ENCODE data around the gene REEP6. TPM values are rescaled to one million over a fixed set of nuclear protein-coding genes. Genes with fewer than 3 reads are reported as not detected.

REEP6 gene
- total and polyA plus RNA-seq, 4 donors = 2.5 to 7.6 (median 4.9) TPM

- ATAC-seq (ENCODE audit: insufficient read depth, low FRiP score) (no peak), DNase-seq (no peak)
- WGBS, 2 donors = 64 to 72% methylated on average over 17 of the region's 17 CpGs
- no peak overlapping the region for H3K4me3 ChIP-seq
- no peak overlapping the region for H3K9ac ChIP-seq (ENCODE audit: insufficient read depth in 1 of 2, low read length in 2 of 2)
- TF ChIP-seq, protein P1, sequence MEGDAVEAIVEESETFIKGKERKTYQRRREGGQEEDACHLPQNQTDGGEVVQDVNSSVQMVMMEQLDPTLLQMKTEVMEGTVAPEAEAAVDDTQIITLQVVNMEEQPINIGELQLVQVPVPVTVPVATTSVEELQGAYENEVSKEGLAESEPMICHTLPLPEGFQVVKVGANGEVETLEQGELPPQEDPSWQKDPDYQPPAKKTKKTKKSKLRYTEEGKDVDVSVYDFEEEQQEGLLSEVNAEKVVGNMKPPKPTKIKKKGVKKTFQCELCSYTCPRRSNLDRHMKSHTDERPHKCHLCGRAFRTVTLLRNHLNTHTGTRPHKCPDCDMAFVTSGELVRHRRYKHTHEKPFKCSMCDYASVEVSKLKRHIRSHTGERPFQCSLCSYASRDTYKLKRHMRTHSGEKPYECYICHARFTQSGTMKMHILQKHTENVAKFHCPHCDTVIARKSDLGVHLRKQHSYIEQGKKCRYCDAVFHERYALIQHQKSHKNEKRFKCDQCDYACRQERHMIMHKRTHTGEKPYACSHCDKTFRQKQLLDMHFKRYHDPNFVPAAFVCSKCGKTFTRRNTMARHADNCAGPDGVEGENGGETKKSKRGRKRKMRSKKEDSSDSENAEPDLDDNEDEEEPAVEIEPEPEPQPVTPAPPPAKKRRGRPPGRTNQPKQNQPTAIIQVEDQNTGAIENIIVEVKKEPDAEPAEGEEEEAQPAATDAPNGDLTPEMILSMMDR (IDR thresholded peaks at IDR 0.05; ENCODE audit: control extremely low read depth, extremely low read depth) = no peak
- peaks cover 13 to 32% (median 27%) of the 10 kb centered on the region in 3 donors for H3K27me3 ChIP-seq (ENCODE audit: control insufficient read depth in 3 of 3, insufficient read depth in 3 of 3, low read length in 2 of 3)
- no peak overlapping the region for H3K27ac ChIP-seq (ENCODE audit: low read depth in 1 of 2, low read length in 1 of 2)
- H3K4me1 ChIP-seq (ENCODE audit: control insufficient read depth in 5 of 5, insufficient read depth in 5 of 5, low read length in 5 of 5) = peaks cover 0 to 10% (median 3%) of the 10 kb centered on the region in 5 donors
- no peaks in the 10 kb centered on the region for H3K36me3 ChIP-seq (ENCODE audit: control insufficient read depth in 4 of 4, insufficient read depth in 4 of 4, low read length in 4 of 4)
- H3K9me3 ChIP-seq (ENCODE audit: control insufficient read depth in 4 of 4, insufficient read depth in 3 of 4, low read length in 3 of 4) = peaks cover 0 to 16% (median 0%) of the 10 kb centered on the region in 4 donors
These were observed 34.0 kb downstream of the REEP6 start for GRCh38 chr19:1524972-1525325.

GRCh38 chr19:1525343-1525742 lies 34.4 kb downstream of the REEP6 start:
- peaks cover 0 to 16% (median 0%) of the 10 kb centered on the region in 4 donors for H3K9me3 ChIP-seq (ENCODE audit: control insufficient read depth in 4 of 4, insufficient read depth in 3 of 4, low read length in 3 of 4)
- TF ChIP-seq, protein P1 (IDR thresholded peaks at IDR 0.05; ENCODE audit: control extremely low read depth, extremely low read depth) = no peak
- peaks cover 13 to 32% (median 30%) of the 10 kb centered on the region in 3 donors for H3K27me3 ChIP-seq (ENCODE audit: control insufficient read depth in 3 of 3, insufficient read depth in 3 of 3, low read length in 2 of 3)
- DNase-seq (no peak), ATAC-seq (ENCODE audit: insufficient read depth, low FRiP score) (no peak)
- no peak overlapping the region for H3K4me3 ChIP-seq
- no peaks in the 10 kb centered on the region for H3K36me3 ChIP-seq (ENCODE audit: control insufficient read depth in 4 of 4, insufficient read depth in 4 of 4, low read length in 4 of 4)
- no peak overlapping the region for H3K27ac ChIP-seq (ENCODE audit: low read depth in 1 of 2, low read length in 1 of 2)
- H3K4me1 ChIP-seq (ENCODE audit: control insufficient read depth in 5 of 5, insufficient read depth in 5 of 5, low read length in 5 of 5) = peaks cover 0 to 10% (median 3%) of the 10 kb centered on the region in 5 donors
- no peak overlapping the region for H3K9ac ChIP-seq (ENCODE audit: insufficient read depth in 1 of 2, low read length in 2 of 2)
- WGBS, 2 donors = 60 to 63% methylated on average over 30 to 31 of the region's 31 CpGs

GRCh38 chr19:1526066-1526778 lies 35.2 kb downstream of the REEP6 start:
- TF ChIP-seq, protein P1 (IDR thresholded peaks at IDR 0.05; ENCODE audit: control extremely low read depth, extremely low read depth) = no peak
- peaks cover 0 to 10% (median 3%) of the 10 kb centered on the region in 5 donors for H3K4me1 ChIP-seq (ENCODE audit: control insufficient read depth in 5 of 5, insufficient read depth in 5 of 5, low read length in 5 of 5)
- no peak overlapping the region for H3K27ac ChIP-seq (ENCODE audit: low read depth in 1 of 2, low read length in 1 of 2)
- H3K27me3 ChIP-seq (ENCODE audit: control insufficient read depth in 3 of 3, insufficient read depth in 3 of 3, low read length in 2 of 3) = peaks cover 13 to 32% (median 30%) of the 10 kb centered on the region in 3 donors
- peaks cover 0 to 16% (median 0%) of the 10 kb centered on the region in 4 donors for H3K9me3 ChIP-seq (ENCODE audit: control insufficient read depth in 4 of 4, insufficient read depth in 3 of 4, low read length in 3 of 4)
- DNase-seq (no peak), ATAC-seq (ENCODE audit: insufficient read depth, low FRiP score) (no peak)
- 75 to 80% methylated on average over 33 of the region's 33 CpGs for WGBS, 2 donors
- H3K4me3 ChIP-seq = no peak overlapping the region
- H3K36me3 ChIP-seq (ENCODE audit: control insufficient read depth in 4 of 4, insufficient read depth in 4 of 4, low read length in 4 of 4) = no peaks in the 10 kb centered on the region
- H3K9ac ChIP-seq (ENCODE audit: insufficient read depth in 1 of 2, low read length in 2 of 2) = no peak overlapping the region

Data from lung (tissue), 12 donors.